Body of pancreas (tissue), 4 donors: ENCODE data around the gene ABCC5. TPM values are rescaled to one million over a fixed set of nuclear protein-coding genes. Genes with fewer than 3 reads are reported as not detected.

Experiments used
- ATAC-seq: fragments of 150-250 bp; one replicate; pipeline ENCODE4 v1.9.1; 2016
- DNase-seq, 4 donors: peaks; one replicate each; pipeline ENCODE4 v3.0.0-alpha.2; 2019
- H3K27ac ChIP-seq, 4 donors: fragments of 200-600 bp; sonication (generic); 1 replicate in 3 of 4; 2 replicates in 1 of 4; pipeline versions ENCODE4 v1.5.1 to v1.6.1; 2016 to 2019; ENCODE audit warnings: mild to moderate bottlenecking in 1 of 4, mixed read lengths in 1 of 4, moderate library complexity in 1 of 4
- H3K27me3 ChIP-seq, 2 donors: fragments of 200-600 bp; sonication (generic); one replicate each; pipeline ENCODE4 v1.6.0; 2016; ENCODE audit warnings: mild to moderate bottlenecking in 1 of 2
- H3K36me3 ChIP-seq, 2 donors: fragments of 200-600 bp; sonication (generic); replicated peaks in 1 of 2; 2 replicates each; pipeline ENCODE4 v1.5.1; 2016; ENCODE audit warnings: low read depth in 2 of 2; ENCODE audit not compliant: insufficient read depth in 1 of 2
- H3K4me1 ChIP-seq: fragments of 200-600 bp; sonication (generic); one replicate; pipeline ENCODE4 v1.6.0; 2016
- H3K4me3 ChIP-seq, 2 donors: fragments of 200-600 bp; sonication (generic); 1 replicate in 1 of 2; 2 replicates in 1 of 2; pipeline ENCODE4 v1.5.1; 2016 to 2019
- H3K9me3 ChIP-seq, 3 donors: fragments of 200-600 bp; sonication (generic); 1 replicate in 2 of 3; 2 replicates in 1 of 3; pipeline ENCODE4 v1.5.1; 2016
- CTCF ChIP-seq, 7 experiments: fragments of 450-650 bp in 4 of 7; fragments of 200-600 bp in 3 of 7; sonication (generic) in 3 of 7; IDR thresholded peaks; one replicate each; pipeline ENCODE4 v1.5.1; 2016 to 2019; ENCODE audit warnings: antibody characterized with exemption in 7 of 7
- POLR2A ChIP-seq, 3 donors: fragments of 450-650 bp; IDR thresholded peaks; one replicate each; pipeline ENCODE4 v1.6.1; 2016; ENCODE audit warnings: antibody characterized with exemption in 3 of 3, mild to moderate bottlenecking in 2 of 3
- WGBS, 2 donors: methylation state at CpG; one replicate each; pipeline ENCODE4 v1.1.5; 2017; 5-methylcytosine and 5-hydroxymethylcytosine counted together
- intact Hi-C: fragments of 100-400 bp; cut with DNase I; formaldehyde crosslinking; loops from one replicate; pipeline ENCODE4 v1.15.1; 2023
- total RNA-seq, 2 donors: library from RNA; depleted of rRNA; stranded (reverse); fragments of >200 nt; gene quantifications; one replicate each; pipeline ENCODE4 v1.1.0, GENCODE V29; 2016

ABCC5 gene
- total RNA-seq, 2 donors from 2014 or later: 17.1 to 20.1 TPM

DNA sequence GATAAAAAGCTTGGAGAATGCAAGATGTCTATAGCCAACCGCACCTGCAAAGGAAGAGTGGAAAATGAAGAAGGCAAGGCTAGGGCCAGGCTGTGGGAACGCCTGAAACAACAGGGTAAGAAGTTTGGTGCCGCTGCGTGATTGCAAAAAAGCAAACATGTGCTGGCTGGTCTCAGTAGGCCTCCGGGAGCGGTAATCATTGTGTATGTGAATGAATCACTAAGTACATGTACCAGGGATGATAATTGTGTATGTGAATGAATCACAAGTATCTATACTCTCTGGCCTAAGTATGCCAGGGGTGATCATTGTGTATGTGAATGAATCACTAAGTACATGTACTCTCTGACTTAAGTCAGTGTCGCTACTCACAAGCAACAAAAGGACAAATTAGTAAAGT lies 92.7 kb downstream of the ABCC5 start:
- no peaks in the 10 kb centered on the region for H3K9me3 ChIP-seq
- no peak overlapping the region for H3K4me3 ChIP-seq
- intact Hi-C loops: no loop called here
- no peaks in the 10 kb centered on the region for H3K36me3 ChIP-seq
- no peak for DNase-seq
- WGBS, 2 donors: 92 to 93% methylated on average over 7 of the region's 7 CpGs
- no peaks in the 10 kb centered on the region for H3K27me3 ChIP-seq
- TF ChIP-seq CTCF (IDR thresholded peaks at IDR 0.05) (no peak), POLR2A (IDR thresholded peaks at IDR 0.05) (no peak)
- no peak for ATAC-seq
- H3K4me1 ChIP-seq: no peaks in the 10 kb centered on the region
- H3K27ac ChIP-seq: no peak overlapping the region

- H3K27ac ChIP-seq: no peak overlapping the region
- DNase-seq (no peak), ATAC-seq (no peak)
- no peaks in the 10 kb centered on the region for H3K4me1 ChIP-seq
- no peak overlapping the region for H3K4me3 ChIP-seq
- no peaks in the 10 kb centered on the region for H3K36me3 ChIP-seq
- 85 to 91% methylated on average over 3 of the region's 3 CpGs for WGBS, 2 donors
- no peak for TF ChIP-seq POLR2A (IDR thresholded peaks at IDR 0.05)
- no peak for TF ChIP-seq CTCF (IDR thresholded peaks at IDR 0.05)
- H3K9me3 ChIP-seq: no peaks in the 10 kb centered on the region
- intact Hi-C loops: no loop called here
- no peaks in the 10 kb centered on the region for H3K27me3 ChIP-seq
Measured at GRCh38 chr3:183924543-183924942, 93.1 kb downstream of the ABCC5 start.

- no peaks in the 10 kb centered on the region for H3K4me1 ChIP-seq
- H3K27ac ChIP-seq: no peak overlapping the region
- intact Hi-C loops: no loop called here
- 88 to 96% methylated on average over 4 of the region's 4 CpGs for WGBS, 2 donors
- no peaks in the 10 kb centered on the region for H3K36me3 ChIP-seq
- H3K9me3 ChIP-seq: no peaks in the 10 kb centered on the region
- H3K27me3 ChIP-seq: no peaks in the 10 kb centered on the region
- no peak for TF ChIP-seq POLR2A (IDR thresholded peaks at IDR 0.05)
- TF ChIP-seq CTCF (IDR thresholded peaks at IDR 0.05): no peak
- ATAC-seq: no peak
- no peak for DNase-seq
- no peak overlapping the region for H3K4me3 ChIP-seq
Measured at GRCh38 chr3:183922421-183922820, 95.3 kb downstream of the ABCC5 start.

DNA sequence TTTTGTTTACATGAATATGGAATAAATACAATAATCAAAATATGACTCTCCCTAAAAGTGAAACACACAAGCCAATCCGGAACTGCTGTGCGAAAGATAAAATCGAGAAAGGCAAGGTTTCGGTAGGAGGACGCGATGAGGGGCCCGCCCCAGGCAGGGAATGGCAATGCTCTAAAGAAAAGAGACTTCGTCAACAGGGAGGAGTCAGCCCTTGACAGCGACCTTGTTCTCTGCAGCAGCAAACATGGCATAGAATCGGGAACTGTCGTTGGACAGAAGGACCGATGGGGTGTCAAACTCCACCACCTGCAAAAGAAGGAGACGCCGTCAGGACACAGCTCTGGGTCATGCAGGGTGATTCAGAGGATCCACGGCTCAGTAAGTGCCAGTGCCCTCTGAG lies 96.6 kb downstream of the ABCC5 start:
- peaks cover 7% of the 10 kb centered on the region for H3K4me1 ChIP-seq
- 88 to 93% methylated on average over 14 to 15 of the region's 15 CpGs for WGBS, 2 donors
- no peaks in the 10 kb centered on the region for H3K27me3 ChIP-seq
- no peaks in the 10 kb centered on the region for H3K9me3 ChIP-seq
- DNase-seq (no peak), ATAC-seq (no peak)
- H3K4me3 ChIP-seq: no peak overlapping the region
- H3K36me3 ChIP-seq: no peaks in the 10 kb centered on the region
- TF ChIP-seq POLR2A (IDR thresholded peaks at IDR 0.05) (no peak), CTCF (IDR thresholded peaks at IDR 0.05) (no peak)
- H3K27ac ChIP-seq: no peak overlapping the region
- intact Hi-C loops: no loop called here

DNA sequence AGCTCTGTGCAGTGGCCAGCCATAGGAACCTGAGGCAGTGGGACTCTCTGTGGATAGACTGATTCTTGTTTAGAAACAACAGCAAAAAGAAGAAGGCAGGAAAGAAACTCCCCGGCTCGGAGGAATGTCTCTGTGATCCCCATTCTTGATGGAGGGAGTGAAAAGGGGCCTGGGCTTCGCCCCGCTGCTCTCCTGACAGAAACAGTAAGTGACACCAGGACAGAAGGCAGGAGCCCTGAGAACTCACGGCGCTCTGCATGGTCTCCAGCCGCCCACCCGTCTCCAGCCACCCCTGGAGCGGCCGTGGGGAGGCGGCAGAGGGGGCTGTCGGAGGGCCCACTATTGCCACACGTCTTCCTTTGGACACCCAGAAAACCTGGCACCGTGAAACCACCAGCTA lies 97.3 kb downstream of the ABCC5 start:
- ATAC-seq (no peak), DNase-seq (no peak)
- Histone ChIP-seq H3K9me3 (no peaks in the 10 kb centered on the region), H3K36me3 (no peaks in the 10 kb centered on the region), H3K4me3 (no peak overlapping the region), H3K27me3 (no peaks in the 10 kb centered on the region), H3K4me1 (peaks cover 7% of the 10 kb centered on the region), H3K27ac (no peak overlapping the region)
- TF ChIP-seq POLR2A (IDR thresholded peaks at IDR 0.05) (no peak), CTCF (IDR thresholded peaks at IDR 0.05) (no peak)
- intact Hi-C loops: no loop called here
- 89 to 91% methylated on average over 13 to 14 of the region's 14 CpGs for WGBS, 2 donors
